Measurements from ENCODE around the gene GGTLC2. TPM values are rescaled to one million over a fixed set of nuclear protein-coding genes. Genes with fewer than 3 reads are reported as not detected.
"Not testable (repeated sequence)": the region's sequence is repeated elsewhere in the genome, so short reads cannot be mapped to it uniquely, and the experiment has no call there.

Gene GGTLC2
- not detected for total RNA-seq
- long read RNA-seq: 0 reads

DNA sequence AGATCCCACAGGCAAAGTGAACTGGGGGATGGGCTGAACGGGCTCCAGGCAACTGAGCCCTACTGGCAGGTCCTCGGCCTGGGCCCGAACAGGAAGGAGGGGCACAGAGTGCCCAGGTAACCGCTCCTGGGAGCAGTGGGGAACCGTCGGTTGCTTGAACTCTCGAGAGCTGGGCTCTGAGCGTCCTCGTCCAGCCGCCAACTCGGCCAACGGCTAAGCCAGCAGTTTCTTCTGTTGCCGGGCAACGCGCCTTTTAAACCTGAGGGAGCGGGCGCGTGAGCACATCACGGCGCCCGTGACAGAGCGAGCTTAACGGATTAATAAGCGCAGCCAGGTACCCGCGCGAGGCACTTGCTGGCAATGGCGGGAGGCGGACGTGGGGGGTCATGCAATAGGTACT lies at the start of gene GGTLC2:
TSS of gene GGTLC2 (plus strand) at position 301 of the 400 bp plus-strand sequence. CDS start 1,732 bp downstream, outside the sequence.
- H3K4me3 ChIP-seq; H3K4me1 ChIP-seq; H3K36me3 ChIP-seq; H3K27me3 ChIP-seq (ENCODE audit: low read depth); intact Hi-C loops (cut with micrococcal nuclease); H3K27ac ChIP-seq (replicated peaks); H3K9me3 ChIP-seq (replicated peaks); DNase-seq: not testable (repeated sequence)

DNA sequence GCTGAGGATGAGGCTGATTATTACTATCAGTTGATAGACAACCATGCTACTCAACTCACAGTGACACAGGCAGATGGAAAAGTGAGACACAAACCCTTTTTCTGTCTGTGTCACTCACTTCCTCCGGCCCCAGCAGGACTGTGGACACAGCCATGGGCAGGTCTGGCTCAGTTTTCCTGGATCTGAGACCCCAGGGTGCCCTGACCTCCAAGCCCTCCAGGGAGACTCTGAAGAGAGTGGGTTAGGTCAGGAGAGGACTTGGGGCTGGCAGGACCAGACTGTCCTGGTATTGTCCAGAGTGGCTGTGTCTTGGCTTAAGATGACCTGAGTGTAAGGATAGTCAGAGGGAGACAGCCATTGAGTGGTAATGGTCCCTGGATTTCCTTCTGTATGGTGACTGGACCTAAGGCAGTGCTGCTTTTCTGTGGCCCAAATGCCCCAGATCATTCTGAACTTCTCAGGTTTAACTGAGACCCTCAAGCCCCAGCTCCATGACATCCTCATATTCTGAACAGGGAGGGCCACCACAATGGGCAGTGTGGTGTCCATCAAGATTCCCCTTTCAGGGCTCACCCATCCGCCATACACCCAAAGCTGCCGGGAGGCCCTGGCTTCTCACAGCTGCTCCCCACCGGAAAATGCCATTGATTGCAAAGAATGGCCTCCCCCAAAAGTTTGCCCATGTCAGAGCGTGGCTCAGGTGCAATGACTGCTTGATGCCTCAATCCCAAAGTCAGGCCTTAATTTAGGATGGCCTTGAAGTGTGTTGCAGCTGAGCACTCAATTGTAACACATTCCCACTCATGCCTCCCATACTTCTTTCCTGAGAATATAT lies 49.2 kb upstream of the GGTLC2 start:
- Histone ChIP-seq H3K27ac (replicated peaks) (no peak overlapping the region), H3K36me3 (no peaks in the 10 kb centered on the region), H3K4me1 (no peaks in the 10 kb centered on the region), H3K9me3 (replicated peaks) (no peaks in the 10 kb centered on the region), H3K27me3 (ENCODE audit: low read depth) (peaks cover 67% of the 10 kb centered on the region), H3K4me3 (no peak overlapping the region)
- TF ChIP-seq, protein P1, sequence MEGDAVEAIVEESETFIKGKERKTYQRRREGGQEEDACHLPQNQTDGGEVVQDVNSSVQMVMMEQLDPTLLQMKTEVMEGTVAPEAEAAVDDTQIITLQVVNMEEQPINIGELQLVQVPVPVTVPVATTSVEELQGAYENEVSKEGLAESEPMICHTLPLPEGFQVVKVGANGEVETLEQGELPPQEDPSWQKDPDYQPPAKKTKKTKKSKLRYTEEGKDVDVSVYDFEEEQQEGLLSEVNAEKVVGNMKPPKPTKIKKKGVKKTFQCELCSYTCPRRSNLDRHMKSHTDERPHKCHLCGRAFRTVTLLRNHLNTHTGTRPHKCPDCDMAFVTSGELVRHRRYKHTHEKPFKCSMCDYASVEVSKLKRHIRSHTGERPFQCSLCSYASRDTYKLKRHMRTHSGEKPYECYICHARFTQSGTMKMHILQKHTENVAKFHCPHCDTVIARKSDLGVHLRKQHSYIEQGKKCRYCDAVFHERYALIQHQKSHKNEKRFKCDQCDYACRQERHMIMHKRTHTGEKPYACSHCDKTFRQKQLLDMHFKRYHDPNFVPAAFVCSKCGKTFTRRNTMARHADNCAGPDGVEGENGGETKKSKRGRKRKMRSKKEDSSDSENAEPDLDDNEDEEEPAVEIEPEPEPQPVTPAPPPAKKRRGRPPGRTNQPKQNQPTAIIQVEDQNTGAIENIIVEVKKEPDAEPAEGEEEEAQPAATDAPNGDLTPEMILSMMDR (IDR thresholded peaks at IDR 0.05; ENCODE audit: borderline replicate concordance): no peak
- DNase-seq: no peak
- intact Hi-C loops (cut with micrococcal nuclease): no loop called here

DNA sequence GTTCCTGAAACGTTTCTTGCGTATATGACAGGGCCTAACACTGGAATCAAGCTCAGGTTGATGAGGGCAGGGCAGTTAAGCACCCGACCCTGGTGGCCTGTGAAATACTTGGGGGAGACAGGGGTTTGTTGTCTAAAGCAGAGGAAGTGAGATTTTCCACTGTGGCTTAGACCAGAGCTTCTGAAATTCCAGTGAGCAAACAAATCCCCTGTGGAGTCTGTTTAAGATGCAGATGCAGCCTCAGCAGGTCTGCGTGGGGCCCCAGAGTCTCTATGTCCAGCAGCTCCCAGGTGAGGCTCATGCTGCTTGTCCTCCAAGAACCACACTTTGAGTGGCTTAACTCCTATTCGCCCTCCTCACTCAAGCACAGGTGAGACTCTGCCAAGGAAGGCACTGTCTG lies 46.3 kb upstream of the GGTLC2 start:
- Histone ChIP-seq H3K4me3 (no peak overlapping the region), H3K4me1 (no peaks in the 10 kb centered on the region), H3K36me3 (no peaks in the 10 kb centered on the region), H3K27me3 (ENCODE audit: low read depth) (peaks cover 48% of the 10 kb centered on the region), H3K27ac (replicated peaks) (no peak overlapping the region), H3K9me3 (replicated peaks) (no peaks in the 10 kb centered on the region)
- TF ChIP-seq, protein P1 (IDR thresholded peaks at IDR 0.05; ENCODE audit: borderline replicate concordance): no peak
- intact Hi-C loops (cut with micrococcal nuclease): no loop called here
- no peak for DNase-seq

DNA sequence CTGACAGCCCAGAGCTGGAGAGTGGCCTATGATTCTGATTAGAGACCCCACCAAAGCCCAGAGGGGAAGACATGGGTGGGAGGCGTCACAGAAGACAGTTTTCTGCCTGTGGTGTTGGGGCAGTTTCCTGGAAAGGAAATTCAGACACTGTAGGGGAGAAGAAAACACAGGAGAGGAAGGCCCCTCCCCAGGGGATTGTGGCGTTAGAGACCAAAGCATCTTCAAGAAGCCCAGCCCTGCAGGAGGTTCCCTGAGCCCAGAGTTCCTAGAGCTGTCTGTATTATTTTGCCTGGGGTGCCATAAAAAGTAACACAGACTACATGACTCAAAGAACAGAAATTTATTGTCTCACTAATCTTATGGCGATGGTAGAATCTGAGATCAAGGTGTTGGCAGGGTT lies 45.2 kb upstream of the GGTLC2 start:
- DNase-seq: no peak
- Histone ChIP-seq H3K4me1 (no peaks in the 10 kb centered on the region), H3K36me3 (no peaks in the 10 kb centered on the region), H3K4me3 (no peak overlapping the region), H3K27ac (replicated peaks) (no peak overlapping the region), H3K27me3 (ENCODE audit: low read depth) (peaks cover 48% of the 10 kb centered on the region), H3K9me3 (replicated peaks) (no peaks in the 10 kb centered on the region)
- TF ChIP-seq, protein P1 (IDR thresholded peaks at IDR 0.05; ENCODE audit: borderline replicate concordance): no peak
- intact Hi-C loops (cut with micrococcal nuclease): no loop called here

DNA sequence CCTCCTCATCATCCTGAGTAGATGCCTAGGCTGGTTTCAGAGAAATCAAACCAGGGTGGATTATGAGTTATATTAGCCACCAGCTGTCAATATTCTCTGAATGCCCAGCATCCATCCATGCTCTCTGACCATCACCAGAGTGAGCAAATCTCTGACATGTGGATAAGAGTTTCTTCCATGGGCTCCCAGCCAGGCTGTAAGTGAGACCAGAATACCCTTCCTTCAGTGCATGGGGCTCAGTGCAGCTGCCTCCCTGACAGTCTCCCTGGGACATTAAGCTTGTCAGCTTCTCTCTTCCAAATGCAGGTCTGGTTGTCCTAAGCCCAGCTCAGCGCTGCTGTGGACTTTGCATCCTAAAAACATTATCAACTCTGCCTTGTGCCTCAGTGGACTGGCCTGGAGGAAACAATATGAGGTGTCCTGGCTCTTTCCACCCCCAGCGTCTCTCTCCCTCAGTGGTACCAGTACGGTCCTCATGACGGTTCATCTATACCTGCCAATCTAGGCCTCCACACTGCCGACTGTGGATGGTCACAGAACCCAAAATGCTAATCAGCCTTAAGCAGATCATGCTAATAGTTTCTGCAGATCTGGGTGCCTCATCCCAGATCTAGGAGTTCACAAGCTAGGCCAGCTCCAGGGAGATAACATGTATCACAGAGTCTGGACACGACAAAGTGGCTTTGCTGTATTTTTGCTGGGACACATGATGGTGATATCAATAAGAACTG lies 43.7 kb upstream of the GGTLC2 start:
- Histone ChIP-seq H3K4me3 (no peak overlapping the region), H3K36me3 (no peaks in the 10 kb centered on the region), H3K27me3 (ENCODE audit: low read depth) (peaks cover 33% of the 10 kb centered on the region), H3K4me1 (no peaks in the 10 kb centered on the region), H3K27ac (replicated peaks) (no peak overlapping the region), H3K9me3 (replicated peaks) (no peaks in the 10 kb centered on the region)
- DNase-seq: no peak
- intact Hi-C loops (cut with micrococcal nuclease): no loop called here
- TF ChIP-seq, protein P1 (IDR thresholded peaks at IDR 0.05; ENCODE audit: borderline replicate concordance): no peak
